Thoracic aorta (tissue), 2 donors: ENCODE data around the gene C3orf20. TPM values are rescaled to one million over a fixed set of nuclear protein-coding genes. Genes with fewer than 3 reads are reported as not detected.
A peak's percentile ranks its signal among the peaks of the same experiment; 100 is the strongest.
"Not testable (repeated sequence)": the region's sequence is repeated elsewhere in the genome, so short reads cannot be mapped to it uniquely, and the experiment has no call there.

ENCODE experiments used
- ATAC-seq: fragments of 150-250 bp; one replicate; pipeline ENCODE4 v1.8.0; 2017; ENCODE audit warnings: low read depth; ENCODE audit not compliant: insufficient number of reproducible peaks, low FRiP score
- DNase-seq: peaks from one replicate; pipeline ENCODE4 v3.0.0-alpha.2; 2020; ENCODE audit warnings: low spot score
- H3K27ac ChIP-seq, 2 donors: fragments of 200-600 bp; sonication (generic); 1 replicate in 1 of 2; 2 replicates in 1 of 2; pipeline ENCODE4 v1.5.1; 2016; ENCODE audit warnings: mild to moderate bottlenecking in 2 of 2, moderate library complexity in 2 of 2
- H3K27me3 ChIP-seq: fragments of 200-600 bp; sonication (generic); replicated peaks from 2 replicates; pipeline ENCODE4 v1.6.0; 2016; ENCODE audit warnings: mild to moderate bottlenecking; ENCODE audit not compliant: insufficient read depth
- H3K36me3 ChIP-seq: fragments of 200-600 bp; sonication (generic); one replicate; pipeline ENCODE4 v1.5.1; 2016
- H3K4me1 ChIP-seq, 2 donors: fragments of 200-600 bp; sonication (generic); 1 replicate in 1 of 2; 2 replicates in 1 of 2; pipeline versions ENCODE4 v1.5.1 to v1.6.0; 2016; ENCODE audit warnings: low read depth in 2 of 2, mild to moderate bottlenecking in 1 of 2; ENCODE audit not compliant: control insufficient read depth in 1 of 2
- H3K4me3 ChIP-seq: fragments of 200-600 bp; sonication (generic); 2 replicates; pipeline ENCODE4 v1.5.1; 2016; ENCODE audit warnings: mild to moderate bottlenecking
- H3K9me3 ChIP-seq: fragments of 200-600 bp; sonication (generic); 2 replicates; pipeline ENCODE4 v1.5.1; 2016
- total RNA-seq, 2 donors: library from RNA; depleted of rRNA; stranded (reverse); fragments of >200 nt; gene quantifications; one replicate each; pipeline versions ENCODE4 v1.1.0 to v1.2.3, GENCODE V29; 2016
- TF ChIP-seq, protein P1 (sequence below): fragments of 200-600 bp; sonication (generic); IDR thresholded peaks from one replicate; pipeline ENCODE4 v1.5.1; 2019; ENCODE audit warnings: antibody characterized with exemption

C3orf20 gene
- total RNA-seq, 2 donors from 2014 or later: not detected

GRCh38 chr3:14650193-14650592, 24.7 kb upstream of the C3orf20 start:
- H3K9me3 ChIP-seq: no peaks in the 10 kb centered on the region
- TF ChIP-seq, protein P1, sequence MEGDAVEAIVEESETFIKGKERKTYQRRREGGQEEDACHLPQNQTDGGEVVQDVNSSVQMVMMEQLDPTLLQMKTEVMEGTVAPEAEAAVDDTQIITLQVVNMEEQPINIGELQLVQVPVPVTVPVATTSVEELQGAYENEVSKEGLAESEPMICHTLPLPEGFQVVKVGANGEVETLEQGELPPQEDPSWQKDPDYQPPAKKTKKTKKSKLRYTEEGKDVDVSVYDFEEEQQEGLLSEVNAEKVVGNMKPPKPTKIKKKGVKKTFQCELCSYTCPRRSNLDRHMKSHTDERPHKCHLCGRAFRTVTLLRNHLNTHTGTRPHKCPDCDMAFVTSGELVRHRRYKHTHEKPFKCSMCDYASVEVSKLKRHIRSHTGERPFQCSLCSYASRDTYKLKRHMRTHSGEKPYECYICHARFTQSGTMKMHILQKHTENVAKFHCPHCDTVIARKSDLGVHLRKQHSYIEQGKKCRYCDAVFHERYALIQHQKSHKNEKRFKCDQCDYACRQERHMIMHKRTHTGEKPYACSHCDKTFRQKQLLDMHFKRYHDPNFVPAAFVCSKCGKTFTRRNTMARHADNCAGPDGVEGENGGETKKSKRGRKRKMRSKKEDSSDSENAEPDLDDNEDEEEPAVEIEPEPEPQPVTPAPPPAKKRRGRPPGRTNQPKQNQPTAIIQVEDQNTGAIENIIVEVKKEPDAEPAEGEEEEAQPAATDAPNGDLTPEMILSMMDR: no peak
- DNase-seq: no peak
- ATAC-seq: no peak
- no peak overlapping the region for H3K4me3 ChIP-seq
- peaks cover 4% of the 10 kb centered on the region for H3K36me3 ChIP-seq
- no peak overlapping the region for H3K27ac ChIP-seq
- peaks cover 11 to 22% of the 10 kb centered on the region in 2 donors for H3K4me1 ChIP-seq
- no peaks in the 10 kb centered on the region for H3K27me3 ChIP-seq

DNA sequence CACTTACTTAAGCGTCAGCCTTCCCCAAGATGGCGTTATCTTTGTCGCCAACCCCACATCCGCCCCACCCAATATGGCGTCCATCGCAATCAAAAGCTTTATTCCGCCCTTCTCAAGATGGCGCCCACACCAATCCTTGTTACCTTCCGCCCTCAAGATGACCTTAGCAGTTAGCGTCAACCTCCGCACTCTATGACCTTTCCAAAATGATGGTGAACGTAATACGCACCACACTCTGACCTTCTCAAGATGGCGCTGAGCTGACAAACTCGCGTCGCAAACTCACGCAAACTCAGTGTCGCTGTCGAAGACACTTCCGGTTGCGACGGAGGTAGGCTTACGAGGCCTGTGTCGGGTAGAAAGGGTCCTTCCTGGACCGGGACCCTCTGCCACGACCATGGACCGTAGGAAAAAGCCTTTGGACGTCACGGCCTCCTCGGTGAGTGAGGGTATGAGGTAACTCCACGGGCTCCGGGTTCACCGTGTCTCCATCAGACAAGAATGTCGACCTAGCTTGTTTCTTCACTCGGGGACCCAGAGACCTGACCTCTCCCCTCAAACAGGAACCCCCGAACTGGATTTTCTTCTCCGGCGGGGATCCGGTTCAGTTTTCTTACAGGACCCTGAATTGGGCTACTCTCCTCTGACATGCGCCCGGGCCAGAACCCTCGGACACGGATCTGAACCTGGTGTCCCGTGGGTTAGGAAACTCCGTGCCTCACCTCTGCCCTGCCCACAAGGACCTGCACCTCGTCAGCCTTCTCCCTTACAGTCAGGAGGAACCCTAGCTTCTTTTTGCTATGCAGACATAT, 23.3 kb upstream of the C3orf20 start, which contains the start of gene CCDC174:
Gene CCDC174, plus strand, starts transcription at position 323 of the 812 bp plus-strand sequence. Its CDS starts 75 bp downstream, at position 398.
- Histone ChIP-seq H3K27me3 (no peaks in the 10 kb centered on the region), H3K27ac (peak within 1 kb of the TSS; percentile 76 to 89), H3K4me3 (peak within 1 kb of the TSS; percentile 81), H3K36me3 (peaks cover 16% of the 10 kb centered on the region), H3K9me3 (no peaks in the 10 kb centered on the region), H3K4me1 (peaks cover 11 to 22% of the 10 kb centered on the region in 2 donors)
- TF ChIP-seq, protein P1: no peak
- DNase-seq (peak; percentile 92), ATAC-seq (peak; percentile 100)

DNA sequence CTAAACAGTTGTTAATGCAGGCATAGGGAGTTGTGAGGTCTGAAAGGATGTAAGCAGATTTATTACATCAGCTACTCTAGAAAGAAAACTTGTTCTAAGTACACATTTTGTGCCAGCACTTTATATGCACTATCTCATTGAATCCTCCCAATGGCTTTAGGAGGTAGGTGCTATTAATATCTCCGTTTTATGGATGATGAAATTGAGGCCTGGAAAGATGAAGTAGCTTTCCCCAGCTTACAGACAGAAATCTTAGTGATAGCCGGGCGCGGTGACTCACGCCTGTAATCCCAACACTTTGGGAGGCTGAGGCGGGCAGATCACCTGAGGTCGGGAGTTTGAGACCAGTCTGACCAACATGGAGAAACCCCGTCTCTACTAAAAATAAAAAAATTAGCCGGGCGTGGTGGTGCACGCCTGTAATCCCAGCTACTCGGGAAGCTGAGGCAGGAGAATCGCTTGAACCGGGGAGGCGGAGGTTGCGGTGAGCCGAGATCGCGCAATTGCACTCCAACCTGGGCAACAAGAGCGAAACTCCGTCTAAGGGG, 22.5 kb upstream of the C3orf20 start:
- Histone ChIP-seq H3K27ac (peak overlapping the region; percentile 76 to 89), H3K4me3 (peak overlapping the region; percentile 81), H3K4me1 (peaks cover 11 to 22% of the 10 kb centered on the region in 2 donors), H3K36me3 (peaks cover 24% of the 10 kb centered on the region)
- ATAC-seq, DNase-seq, H3K9me3 ChIP-seq, H3K27me3 ChIP-seq: not testable (repeated sequence)

DNA sequence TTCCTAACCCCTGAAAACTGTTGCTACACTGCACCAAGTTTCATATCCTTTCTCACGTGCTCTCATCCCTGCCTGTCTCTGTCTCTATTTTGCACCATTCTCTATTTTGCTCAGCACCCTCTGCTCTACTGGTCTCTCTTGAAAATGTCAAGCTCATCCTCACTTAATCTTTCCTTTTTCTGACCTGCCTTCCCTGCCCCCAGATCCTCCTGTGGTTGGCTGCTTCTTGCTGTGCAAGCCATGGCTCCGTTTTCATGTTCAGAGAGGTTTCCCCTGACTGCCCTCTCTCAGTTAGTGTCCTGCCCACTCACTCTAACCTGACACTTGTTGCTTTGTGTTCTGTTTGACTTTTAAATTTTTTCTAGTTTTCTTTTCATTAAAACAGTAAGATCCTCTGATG, 17.4 kb upstream of the C3orf20 start:
- no peak overlapping the region for H3K27ac ChIP-seq
- TF ChIP-seq, protein P1: no peak
- peaks cover 9 to 17% of the 10 kb centered on the region in 2 donors for H3K4me1 ChIP-seq
- ATAC-seq: no peak
- H3K4me3 ChIP-seq: no peak overlapping the region
- no peak for DNase-seq
- no peaks in the 10 kb centered on the region for H3K9me3 ChIP-seq
- peaks cover 72% of the 10 kb centered on the region for H3K36me3 ChIP-seq
- H3K27me3 ChIP-seq: no peaks in the 10 kb centered on the region

DNA sequence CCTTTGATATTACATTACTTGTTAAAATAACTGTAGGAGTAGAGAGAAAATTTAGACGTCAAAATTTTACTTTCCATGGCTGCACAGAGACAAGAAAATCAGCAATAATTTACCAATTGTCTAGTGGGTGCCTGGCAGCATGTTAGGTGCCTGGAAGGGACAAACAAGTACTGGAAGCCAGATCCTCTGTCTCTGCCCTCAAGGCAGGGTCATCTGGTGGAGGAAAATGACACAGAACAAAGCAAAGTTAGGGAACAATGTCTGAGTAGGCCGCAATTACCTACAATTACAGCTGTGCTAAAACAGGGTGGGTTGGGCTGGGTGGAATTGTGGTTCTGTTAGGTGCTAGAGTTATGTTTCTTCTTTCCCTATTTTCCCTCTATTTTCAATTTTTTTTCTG, 16.0 kb upstream of the C3orf20 start:
- no peak for ATAC-seq
- Histone ChIP-seq H3K4me1 (peaks cover 0 to 3% of the 10 kb centered on the region in 2 donors), H3K27me3 (no peaks in the 10 kb centered on the region), H3K27ac (no peak overlapping the region), H3K9me3 (no peaks in the 10 kb centered on the region), H3K36me3 (peaks cover 85% of the 10 kb centered on the region), H3K4me3 (no peak overlapping the region)
- DNase-seq: no peak
- TF ChIP-seq, protein P1: no peak
